Activated T-cell treated with anti-CD3 and anti-CD28 coated beads for 1 hour (primary cell): ENCODE results near the gene MINDY4.

Source experiments
- DNase-seq: peaks from one replicate; pipeline ENCODE4 v3.0.0-alpha.2; 2020; ENCODE audit warnings: low read depth

The MINDY4 gene

GRCh38 chr7:30852744-30853288, 81.6 kb downstream of the MINDY4 start:
- DNase-seq: no peak

- no peak for DNase-seq
Measured at GRCh38 chr7:30853576-30853975, 82.4 kb downstream of the MINDY4 start.

- DNase-seq: no peak
Measured at GRCh38 chr7:30855936-30856335, 84.7 kb downstream of the MINDY4 start.

GRCh38 chr7:30858576-30858975, 87.4 kb downstream of the MINDY4 start:
- DNase-seq: no peak

- DNase-seq: no peak
Measured at GRCh38 chr7:30859202-30859939, 88.2 kb downstream of the MINDY4 start.

GRCh38 chr7:30859940-30860496, 88.8 kb downstream of the MINDY4 start:
- DNase-seq: no peak

- no peak for DNase-seq
Measured at GRCh38 chr7:30861612-30862011, 90.4 kb downstream of the MINDY4 start.

- no peak for DNase-seq
Measured at GRCh38 chr7:30862995-30863705, 91.9 kb downstream of the MINDY4 start.

- DNase-seq: no peak
Measured at GRCh38 chr7:30863706-30864035, 92.5 kb downstream of the MINDY4 start.

- DNase-seq: no peak
Measured at GRCh38 chr7:30864101-30864500, 92.9 kb downstream of the MINDY4 start.

- DNase-seq: no peak
Measured at GRCh38 chr7:30865076-30865475, 93.9 kb downstream of the MINDY4 start.

GRCh38 chr7:30865821-30866220, 94.6 kb downstream of the MINDY4 start:
- DNase-seq: no peak

- no peak for DNase-seq
Measured at GRCh38 chr7:30866939-30867338, 95.7 kb downstream of the MINDY4 start.

GRCh38 chr7:30867483-30867882, 96.3 kb downstream of the MINDY4 start:
- DNase-seq: no peak

- no peak for DNase-seq
Measured at GRCh38 chr7:30869794-30870611, 98.8 kb downstream of the MINDY4 start.

- DNase-seq: no peak
Measured at GRCh38 chr7:30870821-30871518, 99.8 kb downstream of the MINDY4 start.

- no peak for DNase-seq
Measured at GRCh38 chr7:30871655-30872054, 100.4 kb downstream of the MINDY4 start.

- no peak for DNase-seq
Measured at GRCh38 chr7:30873207-30873606, 102.0 kb downstream of the MINDY4 start.

- DNase-seq: no peak
Measured at GRCh38 chr7:30873656-30874055, 102.4 kb downstream of the MINDY4 start.

GRCh38 chr7:30874656-30875302, 103.6 kb downstream of the MINDY4 start:
- DNase-seq: no peak
